SU-DHL-6 (cell line): ENCODE data around the gene GTPBP4.

Experiments used
- CTCF ChIP-seq: fragments of 200-600 bp; sonication (generic); IDR thresholded peaks from one replicate; pipeline ENCODE4 v1.5.1; 2017; ENCODE audit warnings: antibody characterized with exemption, mild to moderate bottlenecking, low read length, moderate library complexity; ENCODE audit not compliant: insufficient read depth, poor library complexity, severe bottlenecking
- EZH2phosphoT487 ChIP-seq: fragments of 200-600 bp; sonication (generic), shearing (Covaris generic); conservative IDR thresholded peaks from 2 replicates; pipeline ENCODE4 v1.6.1; 2018; ENCODE audit warnings: mild to moderate bottlenecking, antibody characterized with exemption, low read length, moderate library complexity, mixed read lengths

DNA sequence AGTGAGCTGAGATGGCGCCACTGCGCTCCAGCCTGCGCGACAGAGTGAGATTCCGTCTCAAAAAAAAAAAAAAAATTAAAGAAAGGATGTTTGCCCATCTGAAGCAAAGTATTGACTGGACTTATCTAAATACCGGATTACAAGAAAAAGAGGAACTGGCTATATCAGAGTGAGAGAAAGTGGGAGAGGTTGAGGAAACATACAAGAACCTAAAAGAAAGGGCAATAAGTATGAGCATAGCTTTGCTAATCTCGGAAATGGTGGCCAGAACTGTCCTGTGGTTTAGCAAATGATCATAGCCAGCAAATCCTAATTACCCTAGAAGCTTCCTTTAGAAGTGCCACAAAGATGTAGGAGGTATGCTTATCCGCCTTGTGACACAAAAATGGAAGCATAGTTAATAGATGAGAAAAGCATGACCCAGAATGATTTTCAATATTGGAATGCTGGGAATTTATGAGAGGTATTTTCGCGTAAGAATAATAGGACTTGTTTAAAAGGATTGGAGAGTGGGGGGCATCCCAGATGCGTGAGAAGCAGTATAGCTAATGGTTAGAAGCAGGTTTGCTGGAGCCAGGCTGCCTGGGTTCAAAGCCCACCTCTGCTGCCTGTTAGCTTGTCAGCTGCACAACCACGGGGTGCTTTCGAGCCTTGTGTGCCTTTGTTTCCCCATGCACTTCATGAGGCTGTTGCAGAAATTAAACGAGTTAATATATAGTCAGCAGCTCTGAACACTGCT is 1.2 kb upstream of the GTPBP4 start:
- no peak for TF ChIP-seq CTCF
- TF ChIP-seq EZH2phosphoT487: no peak
